ENCODE data around the gene GABBR2. TPM values are rescaled to one million over a fixed set of nuclear protein-coding genes. Genes with fewer than 3 reads are reported as not detected.

Gene GABBR2
- total RNA-seq, 3 donors from 2014 or later, result not detected

GRCh38 chr9:98611319-98611718 is 97.4 kb downstream of the GABBR2 start:
- no peaks in the 10 kb centered on the region for H3K36me3 Mint-ChIP-seq (ENCODE audit: insufficient read depth)
- H3K4me1 Mint-ChIP-seq (ENCODE audit: low read depth), result no peaks in the 10 kb centered on the region
- no peak for DNase-seq
- no peak for ATAC-seq
- no peak overlapping the region for H3K4me3 Mint-ChIP-seq
- no peaks in the 10 kb centered on the region for H3K9me3 Mint-ChIP-seq
- peaks cover 18% of the 10 kb centered on the region for H3K27me3 Mint-ChIP-seq (ENCODE audit: low read depth)

GRCh38 chr9:98610711-98611110 is 98.0 kb downstream of the GABBR2 start:
- H3K4me1 Mint-ChIP-seq (ENCODE audit: low read depth), result no peaks in the 10 kb centered on the region
- peaks cover 22% of the 10 kb centered on the region for H3K27me3 Mint-ChIP-seq (ENCODE audit: low read depth)
- ATAC-seq (no peak), DNase-seq (no peak)
- H3K36me3 Mint-ChIP-seq (ENCODE audit: insufficient read depth), result no peaks in the 10 kb centered on the region
- no peaks in the 10 kb centered on the region for H3K9me3 Mint-ChIP-seq
- H3K4me3 Mint-ChIP-seq, result no peak overlapping the region

GRCh38 chr9:98610211-98610610 is 98.5 kb downstream of the GABBR2 start:
- Mint-ChIP-seq H3K9me3 (no peaks in the 10 kb centered on the region), H3K27me3 (ENCODE audit: low read depth) (peaks cover 19% of the 10 kb centered on the region), H3K36me3 (ENCODE audit: insufficient read depth) (no peaks in the 10 kb centered on the region), H3K4me1 (ENCODE audit: low read depth) (no peaks in the 10 kb centered on the region), H3K4me3 (no peak overlapping the region)
- DNase-seq (no peak), ATAC-seq (no peak)

- H3K4me1 Mint-ChIP-seq (ENCODE audit: low read depth), result no peaks in the 10 kb centered on the region
- no peaks in the 10 kb centered on the region for H3K36me3 Mint-ChIP-seq (ENCODE audit: insufficient read depth)
- no peak overlapping the region for H3K4me3 Mint-ChIP-seq
- peaks cover 18% of the 10 kb centered on the region for H3K27me3 Mint-ChIP-seq (ENCODE audit: low read depth)
- no peaks in the 10 kb centered on the region for H3K9me3 Mint-ChIP-seq
- DNase-seq, result no peak
- ATAC-seq, result no peak
These were observed 99.1 kb downstream of the GABBR2 start for GRCh38 chr9:98609646-98610045.

GRCh38 chr9:98607787-98608186 is 100.9 kb downstream of the GABBR2 start:
- Mint-ChIP-seq H3K4me1 (ENCODE audit: low read depth) (no peaks in the 10 kb centered on the region), H3K4me3 (no peak overlapping the region), H3K27me3 (ENCODE audit: low read depth) (peaks cover 18% of the 10 kb centered on the region), H3K36me3 (ENCODE audit: insufficient read depth) (no peaks in the 10 kb centered on the region), H3K9me3 (no peaks in the 10 kb centered on the region)
- no peak for ATAC-seq
- DNase-seq, result no peak

GRCh38 chr9:98607152-98607551 is 101.6 kb downstream of the GABBR2 start:
- no peak for DNase-seq
- no peak for ATAC-seq
- no peaks in the 10 kb centered on the region for H3K4me1 Mint-ChIP-seq (ENCODE audit: low read depth)
- H3K9me3 Mint-ChIP-seq, result no peaks in the 10 kb centered on the region
- H3K36me3 Mint-ChIP-seq (ENCODE audit: insufficient read depth), result no peaks in the 10 kb centered on the region
- no peak overlapping the region for H3K4me3 Mint-ChIP-seq
- peaks cover 18% of the 10 kb centered on the region for H3K27me3 Mint-ChIP-seq (ENCODE audit: low read depth)

- H3K4me1 Mint-ChIP-seq (ENCODE audit: low read depth), result no peaks in the 10 kb centered on the region
- no peak overlapping the region for H3K4me3 Mint-ChIP-seq
- no peaks in the 10 kb centered on the region for H3K36me3 Mint-ChIP-seq (ENCODE audit: insufficient read depth)
- DNase-seq (no peak), ATAC-seq (no peak)
- peaks cover 18% of the 10 kb centered on the region for H3K27me3 Mint-ChIP-seq (ENCODE audit: low read depth)
- H3K9me3 Mint-ChIP-seq, result no peaks in the 10 kb centered on the region
These were observed 102.0 kb downstream of the GABBR2 start for GRCh38 chr9:98606730-98607129.

- peaks cover 10% of the 10 kb centered on the region for H3K27me3 Mint-ChIP-seq (ENCODE audit: low read depth)
- no peaks in the 10 kb centered on the region for H3K36me3 Mint-ChIP-seq (ENCODE audit: insufficient read depth)
- no peak overlapping the region for H3K4me3 Mint-ChIP-seq
- H3K9me3 Mint-ChIP-seq, result no peaks in the 10 kb centered on the region
- DNase-seq, result no peak
- no peak for ATAC-seq
- H3K4me1 Mint-ChIP-seq (ENCODE audit: low read depth), result no peaks in the 10 kb centered on the region
These were observed 103.6 kb downstream of the GABBR2 start for GRCh38 chr9:98605116-98605515.

GRCh38 chr9:98603821-98604383 is 104.8 kb downstream of the GABBR2 start:
- no peaks in the 10 kb centered on the region for H3K36me3 Mint-ChIP-seq (ENCODE audit: insufficient read depth)
- peaks cover 5% of the 10 kb centered on the region for H3K27me3 Mint-ChIP-seq (ENCODE audit: low read depth)
- no peaks in the 10 kb centered on the region for H3K9me3 Mint-ChIP-seq
- H3K4me3 Mint-ChIP-seq, result no peak overlapping the region
- ATAC-seq (no peak), DNase-seq (no peak)
- no peaks in the 10 kb centered on the region for H3K4me1 Mint-ChIP-seq (ENCODE audit: low read depth)

- DNase-seq, result no peak
- Mint-ChIP-seq H3K36me3 (ENCODE audit: insufficient read depth) (no peaks in the 10 kb centered on the region), H3K27me3 (ENCODE audit: low read depth) (peaks cover 3% of the 10 kb centered on the region), H3K9me3 (no peaks in the 10 kb centered on the region), H3K4me3 (no peak overlapping the region), H3K4me1 (ENCODE audit: low read depth) (no peaks in the 10 kb centered on the region)
- no peak for ATAC-seq
These were observed 105.8 kb downstream of the GABBR2 start for GRCh38 chr9:98602839-98603500.

- no peak overlapping the region for H3K4me3 Mint-ChIP-seq
- no peaks in the 10 kb centered on the region for H3K27me3 Mint-ChIP-seq (ENCODE audit: low read depth)
- no peaks in the 10 kb centered on the region for H3K4me1 Mint-ChIP-seq (ENCODE audit: low read depth)
- DNase-seq (no peak), ATAC-seq (no peak)
- H3K9me3 Mint-ChIP-seq, result no peaks in the 10 kb centered on the region
- H3K36me3 Mint-ChIP-seq (ENCODE audit: insufficient read depth), result no peaks in the 10 kb centered on the region
These were observed 108.1 kb downstream of the GABBR2 start for GRCh38 chr9:98600631-98601030.

- no peak for DNase-seq
- Mint-ChIP-seq H3K27me3 (ENCODE audit: low read depth) (no peaks in the 10 kb centered on the region), H3K4me3 (no peak overlapping the region), H3K4me1 (ENCODE audit: low read depth) (no peaks in the 10 kb centered on the region), H3K9me3 (no peaks in the 10 kb centered on the region), H3K36me3 (ENCODE audit: insufficient read depth) (no peaks in the 10 kb centered on the region)
- ATAC-seq, result no peak
These were observed 109.0 kb downstream of the GABBR2 start for GRCh38 chr9:98599566-98600216.

GRCh38 chr9:98598861-98599260 is 109.9 kb downstream of the GABBR2 start:
- no peaks in the 10 kb centered on the region for H3K4me1 Mint-ChIP-seq (ENCODE audit: low read depth)
- H3K9me3 Mint-ChIP-seq, result no peaks in the 10 kb centered on the region
- no peaks in the 10 kb centered on the region for H3K36me3 Mint-ChIP-seq (ENCODE audit: insufficient read depth)
- no peaks in the 10 kb centered on the region for H3K27me3 Mint-ChIP-seq (ENCODE audit: low read depth)
- DNase-seq (no peak), ATAC-seq (no peak)
- no peak overlapping the region for H3K4me3 Mint-ChIP-seq

GRCh38 chr9:98597236-98597771 is 111.4 kb downstream of the GABBR2 start:
- no peaks in the 10 kb centered on the region for H3K4me1 Mint-ChIP-seq (ENCODE audit: low read depth)
- H3K36me3 Mint-ChIP-seq (ENCODE audit: insufficient read depth), result no peaks in the 10 kb centered on the region
- ATAC-seq (no peak), DNase-seq (no peak)
- H3K9me3 Mint-ChIP-seq, result no peaks in the 10 kb centered on the region
- H3K4me3 Mint-ChIP-seq, result no peak overlapping the region
- no peaks in the 10 kb centered on the region for H3K27me3 Mint-ChIP-seq (ENCODE audit: low read depth)

GRCh38 chr9:98596486-98596885 is 112.2 kb downstream of the GABBR2 start:
- Mint-ChIP-seq H3K36me3 (ENCODE audit: insufficient read depth) (no peaks in the 10 kb centered on the region), H3K4me3 (no peak overlapping the region), H3K27me3 (ENCODE audit: low read depth) (no peaks in the 10 kb centered on the region), H3K4me1 (ENCODE audit: low read depth) (no peaks in the 10 kb centered on the region), H3K9me3 (no peaks in the 10 kb centered on the region)
- DNase-seq (no peak), ATAC-seq (no peak)

All from activated T-cell treated with anti-CD3 and anti-CD28 coated beads, Interleukin-2, amount 50 U/mL, for 4 hours (primary cell).